HG03442 (cell line): ENCODE data around the gene RPUSD3.

Source experiments
- ATAC-seq: cut with Tn5 transposase; IDR thresholded peaks from one replicate; pipeline ENCODE4 v1.9.1; 2021; ENCODE audit warnings: mild to moderate bottlenecking, moderate library complexity; ENCODE audit not compliant: unreplicated experiment

The RPUSD3 gene

DNA sequence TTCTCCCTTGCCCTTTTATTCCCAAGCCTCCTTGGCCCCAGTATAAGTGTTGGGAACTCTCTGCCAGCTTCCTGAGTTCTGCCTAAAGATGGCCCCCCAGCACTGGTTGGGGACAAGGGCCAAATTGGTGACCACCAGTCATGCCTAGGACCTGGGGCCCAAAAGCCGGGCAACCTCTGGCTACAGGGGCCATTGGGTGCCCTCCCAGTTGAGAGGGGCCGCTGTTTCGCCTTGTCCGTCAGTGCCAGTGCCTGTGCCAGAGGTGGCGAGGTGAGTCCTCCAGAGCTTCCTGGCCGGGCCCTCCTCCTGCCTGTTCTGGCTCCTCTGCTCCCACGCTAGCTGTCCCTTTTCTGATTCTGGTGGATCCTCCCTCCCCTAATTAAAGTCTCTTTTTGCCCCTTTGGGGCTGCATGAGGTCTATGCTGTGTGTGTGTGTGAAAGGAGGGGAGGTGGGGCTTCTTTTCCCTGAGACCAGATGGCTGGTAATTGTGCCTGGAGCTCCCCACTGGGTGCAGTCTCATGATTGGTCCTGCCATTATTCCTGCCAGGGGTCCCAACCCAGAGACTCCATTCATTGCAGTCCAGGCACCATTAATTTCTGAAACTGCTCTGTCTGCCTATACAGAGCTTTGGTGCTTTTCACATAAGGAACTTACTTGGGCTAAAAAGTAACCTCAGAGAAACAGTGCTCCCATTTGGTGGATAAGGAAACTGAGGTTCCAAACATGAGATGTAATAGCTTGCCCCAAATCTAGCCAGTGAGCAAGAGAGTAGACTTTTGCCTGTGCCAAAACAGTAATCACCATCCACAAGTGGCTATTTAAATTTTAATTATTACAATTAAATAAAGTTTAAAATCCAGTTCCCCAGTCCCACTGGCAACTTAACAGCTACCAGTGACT, 36.9 kb downstream of the RPUSD3 start:
- ATAC-seq = no peak

DNA sequence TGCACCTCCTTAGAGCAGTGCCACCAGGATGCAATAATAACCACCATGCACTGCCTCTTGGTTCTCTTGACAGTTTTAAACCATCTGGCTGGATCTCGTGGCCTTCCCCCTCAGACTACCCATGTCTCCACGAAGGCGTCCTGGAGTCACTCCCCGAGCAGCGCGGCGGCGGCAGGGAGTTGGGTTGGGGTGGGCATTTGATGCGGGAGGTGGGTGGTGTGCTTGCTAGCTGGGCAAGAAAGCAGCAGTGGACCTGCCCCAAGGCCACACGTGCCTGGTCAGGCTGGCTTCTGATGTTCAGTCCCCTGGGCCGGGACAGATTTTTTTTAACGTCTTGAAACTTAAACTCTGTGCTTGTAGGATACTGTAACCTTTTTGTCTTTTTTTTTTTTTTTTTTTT, 37.7 kb downstream of the RPUSD3 start:
- no peak for ATAC-seq

- ATAC-seq = no peak
Measured at GRCh38 chr3:9804996-9805395, 38.8 kb downstream of the RPUSD3 start.

DNA sequence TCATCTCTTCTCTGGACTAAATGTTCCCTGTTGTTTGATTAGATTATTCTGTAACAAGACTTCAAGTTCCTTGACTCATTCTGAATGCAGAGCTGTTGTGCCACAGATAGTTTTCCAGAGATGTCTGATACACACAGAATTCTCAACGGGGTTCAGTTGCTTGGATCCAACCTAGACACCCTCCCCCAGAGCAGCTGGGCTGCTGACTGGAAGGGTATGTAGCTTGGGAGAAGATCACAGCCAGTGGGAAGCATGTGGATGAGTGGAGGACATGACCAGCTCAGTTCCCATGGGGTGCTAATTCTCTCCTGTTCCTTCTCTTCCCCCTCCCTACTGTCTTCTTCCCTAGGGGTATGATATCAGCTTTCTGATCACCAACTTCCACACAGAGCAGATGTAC, 40.3 kb downstream of the RPUSD3 start:
- ATAC-seq = no peak

DNA sequence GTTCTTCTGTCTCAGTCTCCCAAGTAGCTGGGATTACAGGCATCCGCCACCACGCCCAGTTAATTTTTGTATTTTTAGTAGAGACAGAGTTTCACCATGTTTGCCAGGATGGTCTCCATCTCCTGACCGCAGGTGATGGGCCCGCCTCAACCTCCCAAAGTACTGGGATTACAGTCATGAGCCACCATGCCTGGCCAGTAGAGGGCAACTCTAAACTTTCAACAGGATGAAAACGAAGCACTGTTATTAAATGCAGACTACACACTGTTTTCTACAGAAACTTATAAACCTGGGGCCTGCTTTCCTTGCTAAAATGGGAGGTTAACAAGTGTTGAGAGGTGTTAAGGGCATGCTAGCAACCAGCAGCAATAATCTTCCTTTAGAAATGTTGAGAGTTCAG, 43.3 kb downstream of the RPUSD3 start:
- ATAC-seq = no peak

DNA sequence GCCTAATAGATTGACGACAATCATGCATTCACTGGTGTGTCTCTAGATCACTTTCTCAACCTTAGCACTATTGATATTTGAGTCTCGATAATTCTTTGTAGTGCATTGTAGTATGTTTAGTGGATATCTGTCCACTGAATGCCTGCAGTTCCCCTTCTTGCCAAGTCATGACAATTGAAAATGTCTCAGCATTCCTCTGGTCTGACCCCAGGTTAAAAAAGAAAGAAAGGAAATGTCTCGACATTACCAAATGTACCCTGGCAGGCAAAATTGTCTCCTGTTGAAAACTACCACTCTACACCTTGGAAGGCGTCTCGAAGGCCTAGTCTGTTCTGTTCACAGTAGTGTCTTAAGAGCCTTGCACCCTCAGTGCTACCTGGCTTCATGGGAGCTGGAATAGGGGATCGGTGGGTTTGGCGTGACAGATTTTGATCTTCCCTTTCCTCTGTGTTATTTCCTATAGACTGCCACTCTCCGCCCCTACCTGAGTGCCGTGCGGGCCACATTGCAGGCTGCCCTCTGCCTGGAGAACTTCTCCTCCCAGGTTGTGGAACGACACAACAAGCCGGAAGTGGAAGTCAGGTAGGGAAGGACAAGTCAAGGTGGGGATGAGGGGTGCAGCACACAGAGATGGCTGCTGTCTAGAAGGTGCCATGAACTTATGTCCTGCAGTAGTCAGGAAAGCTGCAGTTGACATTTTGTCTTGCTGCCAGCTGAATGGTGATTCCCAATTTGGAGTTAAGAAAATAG, 46.4 kb downstream of the RPUSD3 start:
- no peak for ATAC-seq

DNA sequence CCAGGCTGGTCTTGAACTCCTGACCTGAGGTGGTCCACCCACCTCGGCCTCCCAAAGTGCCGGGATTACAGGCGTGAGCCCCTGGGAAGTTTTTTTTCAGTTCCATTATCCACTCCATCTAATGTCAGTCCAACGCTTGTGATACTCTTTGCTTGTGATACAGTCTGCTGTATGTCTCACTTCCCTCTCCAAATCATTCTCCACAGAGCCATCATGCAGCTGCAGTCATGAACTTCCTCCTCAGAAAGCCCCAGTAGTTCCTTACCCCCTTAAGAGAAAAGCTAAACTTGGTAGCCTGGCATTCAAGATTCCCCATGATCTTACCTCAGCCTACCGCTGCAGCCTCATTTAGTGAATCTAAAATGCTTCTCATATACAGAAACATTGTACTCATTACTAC, 48.6 kb downstream of the RPUSD3 start:
- no peak for ATAC-seq

GRCh38 chr3:9794400-9794799, 49.4 kb downstream of the RPUSD3 start:
- ATAC-seq = no peak

DNA sequence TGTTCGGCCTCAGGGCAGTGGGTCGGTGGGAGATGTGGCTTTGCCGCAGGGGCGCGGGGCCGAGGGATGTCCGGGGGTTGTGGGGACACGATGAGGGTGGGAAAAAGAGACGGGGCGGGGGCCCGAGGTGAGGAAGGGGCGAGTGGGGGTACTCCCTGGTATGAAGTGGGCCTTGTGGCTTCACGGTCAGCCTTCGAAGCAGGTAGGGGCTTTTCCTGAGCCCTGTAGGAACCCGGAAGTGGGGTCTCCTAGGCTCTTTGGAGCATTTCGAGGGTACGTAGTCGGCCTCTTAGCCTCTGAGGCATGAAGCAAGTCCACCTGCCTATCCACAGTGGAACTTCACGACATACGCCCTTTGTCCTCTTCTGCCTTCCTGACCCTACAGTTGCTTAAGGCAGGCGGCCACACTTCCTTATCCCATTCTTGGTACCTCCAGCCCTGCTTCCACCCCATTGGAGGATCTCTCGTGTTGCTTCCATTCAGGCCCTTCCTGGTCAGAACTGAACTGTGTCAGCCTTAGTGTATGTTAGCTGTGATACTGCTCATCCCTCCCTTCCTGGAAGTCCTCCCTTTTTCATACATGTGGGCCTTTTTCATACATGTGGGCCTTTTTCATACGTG, 50.5 kb downstream of the RPUSD3 start:
- ATAC-seq = no peak

DNA sequence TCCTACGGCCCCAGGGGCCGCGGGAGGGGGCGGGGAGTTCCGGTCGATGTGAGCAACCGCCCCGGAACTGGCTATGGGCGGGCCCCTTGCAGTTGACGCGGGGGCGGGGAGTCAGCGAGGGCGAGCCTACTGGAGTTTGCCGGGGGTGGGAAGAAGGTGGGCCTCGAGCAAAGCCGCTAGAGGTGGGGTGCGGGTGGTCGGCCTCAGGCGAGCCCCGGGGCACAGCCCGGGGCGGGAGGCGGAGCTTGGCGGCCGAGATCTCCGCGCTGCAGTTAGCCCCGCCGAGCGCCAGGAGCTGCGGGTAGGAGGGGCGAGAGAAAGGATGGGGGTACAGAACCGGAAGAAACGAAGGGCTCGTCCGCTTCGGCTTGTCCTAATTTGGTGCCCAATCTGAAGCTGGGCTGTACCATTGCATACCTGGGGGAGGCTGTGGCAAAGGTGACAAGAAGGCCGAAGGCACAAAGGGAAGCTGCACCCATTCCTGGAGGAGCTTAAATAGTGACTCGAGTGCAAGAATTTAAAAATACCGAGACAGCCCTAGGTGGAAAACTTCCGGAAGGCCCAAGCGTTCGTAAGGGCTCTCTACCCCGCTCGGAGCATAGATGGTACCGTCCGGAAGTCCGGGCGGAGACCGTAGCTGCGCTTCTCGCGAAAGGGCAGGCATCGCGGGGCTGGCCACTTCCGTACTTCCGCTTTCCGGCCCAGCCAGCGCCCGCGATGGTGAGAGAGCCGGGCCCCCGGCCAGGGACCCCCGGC, 51.2 kb downstream of the RPUSD3 start, which contains the start of the genes ARPC4 and TADA3:
ARPC4 (plus strand) TSS at position 678 of the 756 bp plus-strand sequence; CDS start at position 718, 40 bp downstream.
TADA3 (minus strand) TSS at position 69 of the 756 bp plus-strand sequence. CDS start 1,007 bp downstream, outside the sequence.
- ATAC-seq = peak; percentile 76

DNA sequence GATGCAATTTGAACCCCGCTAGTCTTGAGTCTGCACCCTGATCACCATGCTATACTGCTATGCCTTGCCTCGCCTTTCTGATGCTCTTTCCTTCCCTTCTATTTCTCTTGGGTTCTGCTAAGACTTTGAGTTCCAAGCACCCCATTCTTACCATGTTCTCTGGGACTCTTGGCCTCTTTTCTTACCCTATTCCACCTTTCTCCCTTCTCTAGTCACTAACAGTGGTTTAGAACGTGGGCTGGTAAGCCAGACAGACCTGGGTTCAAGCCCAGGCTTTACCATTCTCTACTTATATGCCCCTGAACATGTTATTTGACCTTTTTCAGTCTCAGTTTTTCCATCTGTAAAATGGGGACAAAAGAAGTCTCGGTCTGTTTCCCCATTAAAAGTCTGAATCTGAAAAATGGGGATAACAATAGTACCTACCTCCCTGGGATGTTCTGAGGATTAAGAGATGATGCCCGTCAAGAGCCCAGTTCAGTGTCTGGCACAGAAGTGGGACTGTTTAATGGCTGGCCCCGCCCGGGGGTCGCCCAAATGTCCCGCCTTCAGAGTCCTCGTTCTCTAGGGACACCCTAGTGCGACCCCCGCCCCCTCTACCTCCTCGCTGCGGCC, 51.9 kb downstream of the RPUSD3 start:
- no peak for ATAC-seq

GRCh38 chr3:9791127-9791526, 52.7 kb downstream of the RPUSD3 start:
- ATAC-seq = no peak
